HepG2 (cell line): ENCODE measurements around the gene RPTN. TPM values are rescaled to one million over a fixed set of nuclear protein-coding genes. Genes with fewer than 3 reads are reported as not detected.

ENCODE experiments used
- ATAC-seq: fragments of 200-7000 bp; cut with Tn5 transposase; 3 replicates; pipeline ENCODE4 v1.9.1; 2020; ENCODE audit warnings: mild to moderate bottlenecking, moderate library complexity
- BruUV-seq: library from RNA; stranded (reverse); fragments of 400-500 nt; replicated peaks from 2 replicates; lab custom pipeline; 2021; lab: Mats Ljungman, UMichigan
- CTCF ChIA-PET: fragments of 300-600 bp; formaldehyde crosslinking; extraction: SDS; loops from one replicate; lab custom pipeline; 2021; ENCODE audit warnings: low total read pairs, inconsistent platforms, low intra/inter-chr PET ratio; lab: Yijun Ruan, JAX
- POLR2A ChIA-PET: fragments of 350-600 bp; sonication (Branson Sonifier 250); formaldehyde crosslinking; loops from one replicate; lab custom pipeline; 2020; ENCODE audit warnings: antibody characterized with exemption, inconsistent platforms; lab: Yijun Ruan, JAX
- DNase-seq: peaks from one replicate; pipeline ENCODE4 v3.0.0-alpha.2; 2015; ENCODE audit warnings: low spot score
- FAIRE-seq: peaks from 3 replicates; lab custom pipeline; 2011; peaks lifted over from hg19 to GRCh38; lab: Jason Lieb, UNC
- H2AFZ ChIP-seq: one replicate; pipeline ENCODE4 v1.6.1; 2011; ENCODE audit warnings: low read length, inconsistent platforms
- H3K27ac ChIP-seq: fragments of 300-600 bp; 3 replicates; pipeline ENCODE4 v1.8.0; 2011; ENCODE audit warnings: mixed run types, mild to moderate bottlenecking, mixed read lengths, low read length, inconsistent platforms; ENCODE audit not compliant: insufficient read depth; ENCODE audit errors: extremely low read length
- H3K27me3 ChIP-seq, 2 experiments: fragments of 200-600 bp in 1 of 2; 2 replicates in 1 of 2; 3 replicates in 1 of 2; pipeline versions ENCODE4 v1.6.0 to v1.8.0; 2011; ENCODE audit warnings: low read length in 2 of 2, mild to moderate bottlenecking in 2 of 2, moderate library complexity in 2 of 2, inconsistent platforms in 1 of 2; ENCODE audit not compliant: insufficient read depth in 2 of 2, control insufficient read depth in 1 of 2
- H3K36me3 ChIP-seq, 2 experiments: fragments of 200-600 bp in 1 of 2; replicated peaks in 1 of 2; 2 replicates in 1 of 2; 3 replicates in 1 of 2; pipeline versions ENCODE4 v1.5.1 to v1.8.0; 2011; ENCODE audit warnings: low read length in 2 of 2, inconsistent platforms in 1 of 2; ENCODE audit not compliant: insufficient read depth in 2 of 2, control insufficient read depth in 1 of 2
- H3K4me1 ChIP-seq: 2 replicates; pipeline ENCODE4 v1.5.1; 2012; ENCODE audit warnings: low read length, inconsistent platforms; ENCODE audit not compliant: insufficient read depth
- H3K4me2 ChIP-seq: 2 replicates; pipeline ENCODE4 v1.6.0; 2011; ENCODE audit warnings: low read depth, low read length, inconsistent platforms
- H3K4me3 ChIP-seq, 3 experiments: fragments of 200-600 bp in 1 of 3; sonication (generic), shearing (Covaris generic) in 1 of 3; replicated peaks in 1 of 3; 2 replicates each; pipeline ENCODE4 v1.5.1; 2011 to 2016; ENCODE audit warnings: low read length in 3 of 3, inconsistent platforms in 2 of 3, low read depth in 2 of 3, mild to moderate bottlenecking in 2 of 3, control low read depth in 1 of 3, mixed read lengths in 1 of 3; ENCODE audit not compliant: insufficient read depth in 1 of 3
- H3K79me2 ChIP-seq: one replicate; pipeline ENCODE4 v1.6.1; 2011; ENCODE audit warnings: low read length, inconsistent platforms; ENCODE audit not compliant: insufficient read depth
- H3K9ac ChIP-seq: 2 replicates; pipeline ENCODE4 v1.6.0; 2011; ENCODE audit warnings: mild to moderate bottlenecking, low read depth, low read length, inconsistent platforms; ENCODE audit not compliant: insufficient read depth
- H3K9me3 ChIP-seq: 2 replicates; pipeline ENCODE4 v1.5.1; 2012; ENCODE audit warnings: mild to moderate bottlenecking, low read length
- H4K20me1 ChIP-seq: 2 replicates; pipeline ENCODE4 v1.6.0; 2011; ENCODE audit warnings: inconsistent platforms, mild to moderate bottlenecking, low read length, moderate library complexity; ENCODE audit not compliant: insufficient read depth
- BRD4 ChIP-seq: sonication (generic); formaldehyde crosslinking; IDR thresholded peaks from 2 replicates; pipeline ENCODE4 v1.4.0; 2020; ENCODE audit warnings: missing genetic modification reagents
- ETV5 ChIP-seq: IDR thresholded peaks from 2 replicates; pipeline ENCODE4 v1.6.1; 2018; ENCODE audit warnings: missing biosample characterization, missing genetic modification reagents, inconsistent platforms, borderline replicate concordance
- JUN ChIP-seq: sonication (generic); formaldehyde crosslinking; IDR thresholded peaks from 2 replicates; pipeline ENCODE4 v1.4.0; 2020; ENCODE audit warnings: mild to moderate bottlenecking, missing genetic modification reagents
- MEIS2 ChIP-seq: sonication (generic); formaldehyde crosslinking; IDR thresholded peaks from 2 replicates; pipeline ENCODE4 v1.9.0; 2021; ENCODE audit warnings: mild to moderate bottlenecking, missing genetic modification reagents
- NFE2L2 ChIP-seq: fragments of 150-350 bp; IDR thresholded peaks from 2 replicates; pipeline ENCODE4 v1.6.1; 2014; ENCODE audit warnings: low read length
- RFXANK ChIP-seq: IDR thresholded peaks from 2 replicates; pipeline ENCODE4 v1.6.1; 2016
- ZNF20 ChIP-seq: sonication (generic); formaldehyde crosslinking; IDR thresholded peaks from 2 replicates; pipeline ENCODE4 v1.4.0; 2020; ENCODE audit warnings: mild to moderate bottlenecking, moderate library complexity, missing genetic modification reagents
- ZNF335 ChIP-seq: sonication (generic); formaldehyde crosslinking; IDR thresholded peaks from 2 replicates; pipeline ENCODE4 v1.4.0; 2020; ENCODE audit warnings: missing genetic modification reagents
- ZNF558 ChIP-seq: sonication (generic); formaldehyde crosslinking; IDR thresholded peaks from 2 replicates; pipeline ENCODE4 v1.9.0; 2022; ENCODE audit warnings: mild to moderate bottlenecking, missing genetic modification reagents, borderline replicate concordance
- WGBS: methylation state at CpG from one replicate; pipeline ENCODE4 v1.1.6; 2017; ENCODE audit warnings: low lambda C conversion rate; 5-methylcytosine and 5-hydroxymethylcytosine counted together
- in situ Hi-C: cut with HindIII; loops from 2 replicates; pipeline ENCODE4 v1.10.0; 2017; ENCODE audit warnings: low pct_unique_long_range_greater_than_20kb; ENCODE audit not compliant: extremely low pct_ligation_motif_present
- intact Hi-C: fragments of 100-400 bp; cut with micrococcal nuclease; formaldehyde crosslinking; loops from one replicate; pipeline ENCODE4 v1.10.0; 2022; ENCODE audit not compliant: unreplicated experiment
- polyA plus RNA-seq, 8 experiments: library from polyadenylated mRNA; depleted of rRNA in 3 of 8; stranded (reverse) in 7 of 8; unstranded in 1 of 8; fragments of >200 nt; fragmentation: Illumina TruSeq in 4 of 8; extraction: Trizol in 4 of 8; gene quantifications; 2 replicates each; pipeline versions ENCODE4 v1.2.1 to v1.2.3, GENCODE V29; 2011 to 2016; ENCODE audit warnings: low read depth in 4 of 8, missing spikeins in 1 of 8, mixed read lengths in 1 of 8; ENCODE audit not compliant: insufficient read depth in 1 of 8
- total RNA-seq, 5 experiments: library from RNA; depleted of rRNA; stranded (reverse); fragments of >200 nt; fragmentation: Illumina TruSeq; extraction: Trizol; gene quantifications; 2 replicates each; pipeline ENCODE4 v1.2.3, GENCODE V29; 2016; ENCODE audit warnings: low read depth in 1 of 5
- TF ChIP-seq, protein P1 (sequence below): sonication (generic); formaldehyde crosslinking; IDR thresholded peaks from 2 replicates; pipeline ENCODE4 v1.4.0; 2020; ENCODE audit warnings: mild to moderate bottlenecking, missing genetic modification reagents
- TF ChIP-seq, protein P2 (sequence below): sonication (generic); formaldehyde crosslinking; IDR thresholded peaks from 2 replicates; pipeline ENCODE4 v1.5.1; 2020; ENCODE audit warnings: mild to moderate bottlenecking, missing genetic modification reagents
- TF ChIP-seq, protein P3 (sequence below): sonication (generic); formaldehyde crosslinking; IDR thresholded peaks from 2 replicates; pipeline ENCODE4 v1.4.0; 2020; ENCODE audit warnings: missing genetic modification reagents; ENCODE audit errors: not compliant biosample characterization
- TF ChIP-seq, protein P4 (sequence below): sonication (generic); formaldehyde crosslinking; IDR thresholded peaks from 2 replicates; pipeline ENCODE4 v1.4.0; 2020; ENCODE audit warnings: missing genetic modification reagents
- TF ChIP-seq, protein P5 (sequence below): sonication (generic); formaldehyde crosslinking; IDR thresholded peaks from 2 replicates; pipeline ENCODE4 v1.8.0; 2022; ENCODE audit warnings: mild to moderate bottlenecking, missing genetic modification reagents, moderate library complexity

The RPTN gene
- total and polyA plus RNA-seq, 2 of the 13 experiments (the other 11 are each of a cell fraction or from before 2014, with no cell fraction given): not detected

DNA sequence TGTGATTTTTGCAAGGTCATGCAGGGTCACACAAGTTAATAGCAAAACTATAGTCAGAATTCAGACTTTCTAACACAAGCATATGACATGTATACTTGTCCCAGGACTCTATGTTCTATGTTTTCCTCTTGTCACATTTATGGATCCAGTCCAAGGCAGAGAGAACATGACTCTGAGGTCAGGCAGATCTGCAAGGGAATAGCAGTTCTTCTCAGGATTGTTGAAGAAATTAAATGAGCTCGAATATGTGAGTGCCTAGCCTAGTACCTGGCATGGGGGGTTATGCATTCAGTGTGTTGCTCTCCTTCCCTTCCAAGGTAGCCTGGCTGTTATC, 9.5 kb upstream of the RPTN start:
- H3K79me2 ChIP-seq: no peaks in the 10 kb centered on the region
- no peaks in the 10 kb centered on the region for H4K20me1 ChIP-seq
- no peaks in the 10 kb centered on the region for H3K4me1 ChIP-seq
- 0% methylated on average over 1 of the region's 1 CpG for WGBS
- no peak overlapping the region for H3K4me3 ChIP-seq
- intact Hi-C loops (no loop called here), in situ Hi-C loops (no loop called here)
- no TSS peak for BruUV-seq
- no peaks in the 10 kb centered on the region for H3K27me3 ChIP-seq
- ATAC-seq: no peak
- no peak for TF ChIP-seq BRD4
- TF ChIP-seq, protein P1, sequence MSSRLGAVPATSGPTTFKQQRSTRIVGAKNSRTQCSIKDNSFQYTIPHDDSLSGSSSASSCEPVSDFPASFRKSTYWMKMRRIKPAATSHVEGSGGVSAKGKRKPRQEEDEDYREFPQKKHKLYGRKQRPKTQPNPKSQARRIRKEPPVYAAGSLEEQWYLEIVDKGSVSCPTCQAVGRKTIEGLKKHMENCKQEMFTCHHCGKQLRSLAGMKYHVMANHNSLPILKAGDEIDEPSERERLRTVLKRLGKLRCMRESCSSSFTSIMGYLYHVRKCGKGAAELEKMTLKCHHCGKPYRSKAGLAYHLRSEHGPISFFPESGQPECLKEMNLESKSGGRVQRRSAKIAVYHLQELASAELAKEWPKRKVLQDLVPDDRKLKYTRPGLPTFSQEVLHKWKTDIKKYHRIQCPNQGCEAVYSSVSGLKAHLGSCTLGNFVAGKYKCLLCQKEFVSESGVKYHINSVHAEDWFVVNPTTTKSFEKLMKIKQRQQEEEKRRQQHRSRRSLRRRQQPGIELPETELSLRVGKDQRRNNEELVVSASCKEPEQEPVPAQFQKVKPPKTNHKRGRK (CRISPR knock-in tag): no peak
- no peak for TF ChIP-seq ZNF335 (CRISPR knock-in tag)
- TF ChIP-seq ZNF20 (CRISPR knock-in tag): no peak
- no peak for TF ChIP-seq RFXANK (CRISPR knock-in tag)
- TF ChIP-seq, protein P2, sequence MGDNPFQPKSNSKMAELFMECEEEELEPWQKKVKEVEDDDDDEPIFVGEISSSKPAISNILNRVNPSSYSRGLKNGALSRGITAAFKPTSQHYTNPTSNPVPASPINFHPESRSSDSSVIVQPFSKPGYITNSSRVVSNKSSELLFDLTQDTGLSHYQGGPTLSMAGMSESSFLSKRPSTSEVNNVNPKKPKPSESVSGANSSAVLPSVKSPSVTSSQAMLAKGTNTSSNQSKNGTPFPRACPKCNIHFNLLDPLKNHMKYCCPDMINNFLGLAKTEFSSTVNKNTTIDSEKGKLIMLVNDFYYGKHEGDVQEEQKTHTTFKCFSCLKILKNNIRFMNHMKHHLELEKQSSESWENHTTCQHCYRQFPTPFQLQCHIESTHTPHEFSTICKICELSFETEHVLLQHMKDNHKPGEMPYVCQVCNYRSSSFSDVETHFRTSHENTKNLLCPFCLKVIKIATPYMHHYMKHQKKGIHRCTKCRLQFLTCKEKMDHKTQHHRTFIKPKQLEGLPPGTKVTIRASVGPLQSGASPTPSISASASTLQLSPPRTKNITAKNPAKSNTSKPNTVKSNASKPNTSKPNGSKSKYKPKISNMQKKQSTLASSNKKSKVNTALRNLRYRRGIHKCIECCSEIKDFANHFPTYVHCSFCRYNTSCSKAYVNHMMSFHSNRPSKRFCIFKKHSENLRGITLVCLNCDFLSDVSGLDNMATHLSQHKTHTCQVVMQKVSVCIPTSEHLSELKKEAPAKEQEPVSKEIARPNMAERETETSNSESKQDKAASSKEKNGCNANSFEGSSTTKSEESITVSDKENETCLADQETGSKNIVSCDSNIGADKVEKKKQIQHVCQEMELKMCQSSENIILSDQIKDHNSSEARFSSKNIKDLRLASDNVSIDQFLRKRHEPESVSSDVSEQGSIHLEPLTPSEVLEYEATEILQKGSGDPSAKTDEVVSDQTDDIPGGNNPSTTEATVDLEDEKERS: no peak
- no peak for TF ChIP-seq NFE2L2
- TF ChIP-seq JUN: no peak
- TF ChIP-seq, protein P3, sequence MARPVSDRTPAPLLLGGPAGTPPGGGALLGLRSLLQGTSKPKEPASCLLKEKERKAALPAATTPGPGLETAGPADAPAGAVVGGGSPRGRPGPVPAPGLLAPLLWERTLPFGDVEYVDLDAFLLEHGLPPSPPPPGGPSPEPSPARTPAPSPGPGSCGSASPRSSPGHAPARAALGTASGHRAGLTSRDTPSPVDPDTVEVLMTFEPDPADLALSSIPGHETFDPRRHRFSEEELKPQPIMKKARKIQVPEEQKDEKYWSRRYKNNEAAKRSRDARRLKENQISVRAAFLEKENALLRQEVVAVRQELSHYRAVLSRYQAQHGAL (CRISPR knock-in tag): no peak
- no peak for TF ChIP-seq MEIS2 (CRISPR knock-in tag)
- no peak for TF ChIP-seq ETV5
- no peak for TF ChIP-seq ZNF558 (CRISPR knock-in tag)
- TF ChIP-seq, protein P4, sequence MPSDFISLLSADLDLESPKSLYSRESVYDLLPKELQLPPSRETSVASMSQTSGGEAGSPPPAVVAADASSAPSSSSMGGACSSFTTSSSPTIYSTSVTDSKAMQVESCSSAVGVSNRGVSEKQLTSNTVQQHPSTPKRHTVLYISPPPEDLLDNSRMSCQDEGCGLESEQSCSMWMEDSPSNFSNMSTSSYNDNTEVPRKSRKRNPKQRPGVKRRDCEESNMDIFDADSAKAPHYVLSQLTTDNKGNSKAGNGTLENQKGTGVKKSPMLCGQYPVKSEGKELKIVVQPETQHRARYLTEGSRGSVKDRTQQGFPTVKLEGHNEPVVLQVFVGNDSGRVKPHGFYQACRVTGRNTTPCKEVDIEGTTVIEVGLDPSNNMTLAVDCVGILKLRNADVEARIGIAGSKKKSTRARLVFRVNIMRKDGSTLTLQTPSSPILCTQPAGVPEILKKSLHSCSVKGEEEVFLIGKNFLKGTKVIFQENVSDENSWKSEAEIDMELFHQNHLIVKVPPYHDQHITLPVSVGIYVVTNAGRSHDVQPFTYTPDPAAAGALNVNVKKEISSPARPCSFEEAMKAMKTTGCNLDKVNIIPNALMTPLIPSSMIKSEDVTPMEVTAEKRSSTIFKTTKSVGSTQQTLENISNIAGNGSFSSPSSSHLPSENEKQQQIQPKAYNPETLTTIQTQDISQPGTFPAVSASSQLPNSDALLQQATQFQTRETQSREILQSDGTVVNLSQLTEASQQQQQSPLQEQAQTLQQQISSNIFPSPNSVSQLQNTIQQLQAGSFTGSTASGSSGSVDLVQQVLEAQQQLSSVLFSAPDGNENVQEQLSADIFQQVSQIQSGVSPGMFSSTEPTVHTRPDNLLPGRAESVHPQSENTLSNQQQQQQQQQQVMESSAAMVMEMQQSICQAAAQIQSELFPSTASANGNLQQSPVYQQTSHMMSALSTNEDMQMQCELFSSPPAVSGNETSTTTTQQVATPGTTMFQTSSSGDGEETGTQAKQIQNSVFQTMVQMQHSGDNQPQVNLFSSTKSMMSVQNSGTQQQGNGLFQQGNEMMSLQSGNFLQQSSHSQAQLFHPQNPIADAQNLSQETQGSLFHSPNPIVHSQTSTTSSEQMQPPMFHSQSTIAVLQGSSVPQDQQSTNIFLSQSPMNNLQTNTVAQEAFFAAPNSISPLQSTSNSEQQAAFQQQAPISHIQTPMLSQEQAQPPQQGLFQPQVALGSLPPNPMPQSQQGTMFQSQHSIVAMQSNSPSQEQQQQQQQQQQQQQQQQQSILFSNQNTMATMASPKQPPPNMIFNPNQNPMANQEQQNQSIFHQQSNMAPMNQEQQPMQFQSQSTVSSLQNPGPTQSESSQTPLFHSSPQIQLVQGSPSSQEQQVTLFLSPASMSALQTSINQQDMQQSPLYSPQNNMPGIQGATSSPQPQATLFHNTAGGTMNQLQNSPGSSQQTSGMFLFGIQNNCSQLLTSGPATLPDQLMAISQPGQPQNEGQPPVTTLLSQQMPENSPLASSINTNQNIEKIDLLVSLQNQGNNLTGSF (CRISPR knock-in tag): no peak
- TF ChIP-seq, protein P5, sequence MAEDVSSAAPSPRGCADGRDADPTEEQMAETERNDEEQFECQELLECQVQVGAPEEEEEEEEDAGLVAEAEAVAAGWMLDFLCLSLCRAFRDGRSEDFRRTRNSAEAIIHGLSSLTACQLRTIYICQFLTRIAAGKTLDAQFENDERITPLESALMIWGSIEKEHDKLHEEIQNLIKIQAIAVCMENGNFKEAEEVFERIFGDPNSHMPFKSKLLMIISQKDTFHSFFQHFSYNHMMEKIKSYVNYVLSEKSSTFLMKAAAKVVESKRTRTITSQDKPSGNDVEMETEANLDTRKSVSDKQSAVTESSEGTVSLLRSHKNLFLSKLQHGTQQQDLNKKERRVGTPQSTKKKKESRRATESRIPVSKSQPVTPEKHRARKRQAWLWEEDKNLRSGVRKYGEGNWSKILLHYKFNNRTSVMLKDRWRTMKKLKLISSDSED (CRISPR knock-in tag): no peak
- H3K36me3 ChIP-seq: no peaks in the 10 kb centered on the region
- CTCF ChIA-PET: no interaction called here
- no peak for DNase-seq
- no peak overlapping the region for H3K4me2 ChIP-seq
- no peak overlapping the region for H2AFZ ChIP-seq
- H3K9ac ChIP-seq: no peak overlapping the region
- POLR2A ChIA-PET: no interaction called here
- H3K27ac ChIP-seq: no peak overlapping the region
- no peak for FAIRE-seq
- no peaks in the 10 kb centered on the region for H3K9me3 ChIP-seq
